ENCODE data around the gene GPD1L.

- no peak for TF ChIP-seq CTCF (IDR thresholded peaks at IDR 0.05)
- TF ChIP-seq EZH2 (IDR thresholded peaks at IDR 0.05; ENCODE audit: borderline replicate concordance, insufficient read depth, low read depth, low read length, poor library complexity, severe bottlenecking) = no peak
Observed at GRCh38 chr3:32148351-32148750, 41.9 kb downstream of the GPD1L start.
